GM19025 (cell line): ENCODE measurements around the gene MOB3A.
"Not testable (repeated sequence)": the region's sequence is repeated elsewhere in the genome, so short reads cannot be mapped to it uniquely, and the experiment has no call there.

Experiments used
- ATAC-seq: cut with Tn5 transposase; IDR thresholded peaks from one replicate; pipeline ENCODE4 v1.9.1; 2021; ENCODE audit warnings: mild to moderate bottlenecking, low read depth, moderate library complexity; ENCODE audit not compliant: unreplicated experiment

The MOB3A gene

DNA sequence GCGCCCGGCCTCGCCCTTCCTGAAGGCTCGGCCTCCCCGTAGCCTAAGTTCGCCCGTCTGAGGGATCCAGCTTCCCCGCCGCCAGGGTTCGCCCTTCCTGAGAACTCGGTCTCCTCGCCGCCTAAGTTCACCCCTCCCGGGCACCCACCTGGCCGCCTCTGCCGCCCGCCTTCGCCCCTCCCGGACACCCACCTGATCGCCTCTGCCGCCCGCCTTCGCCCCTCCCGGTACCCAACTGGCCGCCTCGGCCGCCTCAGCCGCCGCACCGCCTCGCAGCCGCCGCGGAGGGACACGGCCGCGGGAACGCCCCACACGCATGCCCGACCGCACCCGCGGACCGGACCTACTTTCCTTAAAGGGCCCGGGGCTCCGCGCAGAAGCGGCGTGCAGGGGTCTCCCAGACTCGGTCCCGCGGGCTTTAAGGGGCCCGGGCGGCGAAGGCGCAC, at the start of gene MOB3A:
Gene MOB3A (minus strand): TSS at position 293 of the 446 bp plus-strand sequence. CDS start 17,766 bp downstream, outside the sequence.
- peak; percentile 37 for ATAC-seq

DNA sequence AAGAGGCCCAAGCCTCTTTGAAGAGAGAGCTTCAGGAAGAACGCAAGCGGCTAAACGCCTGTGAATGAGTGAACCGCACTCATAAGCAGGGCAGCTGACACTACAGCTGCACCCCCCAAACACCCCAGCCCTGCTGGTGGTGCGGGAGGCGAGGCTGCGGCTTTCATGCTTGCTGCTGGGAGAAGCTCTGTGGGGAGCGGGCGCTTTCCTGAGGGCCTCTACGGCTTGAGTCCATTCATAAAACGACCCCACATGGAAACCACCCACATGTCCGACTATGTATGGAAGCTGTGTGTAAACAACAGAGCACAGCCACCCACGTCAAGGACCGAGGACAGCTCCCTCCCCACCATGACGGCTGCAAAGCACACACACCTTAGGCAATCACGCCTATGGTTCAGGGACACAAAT, 49.7 kb upstream of the MOB3A start:
- no peak for ATAC-seq

DNA sequence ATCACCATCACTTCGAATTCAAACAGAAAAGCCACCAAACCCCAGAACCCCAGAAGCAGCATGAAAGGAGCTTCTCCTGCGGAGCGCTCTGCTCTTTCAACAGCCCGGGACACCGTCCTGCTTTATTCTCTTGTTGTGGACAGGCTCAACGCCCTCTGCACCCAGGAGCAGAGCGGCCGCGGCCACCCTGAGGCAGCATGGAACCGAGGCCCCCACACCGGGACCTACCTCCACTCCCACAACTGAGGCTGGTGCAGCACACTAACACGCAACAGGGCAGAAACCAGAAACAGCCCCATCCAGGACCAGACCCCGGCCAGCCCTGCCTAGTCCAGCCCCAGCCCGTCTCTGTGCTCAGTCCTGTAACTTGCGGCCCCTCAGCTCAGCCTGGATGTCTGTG, 48.1 kb upstream of the MOB3A start:
- no peak for ATAC-seq

DNA sequence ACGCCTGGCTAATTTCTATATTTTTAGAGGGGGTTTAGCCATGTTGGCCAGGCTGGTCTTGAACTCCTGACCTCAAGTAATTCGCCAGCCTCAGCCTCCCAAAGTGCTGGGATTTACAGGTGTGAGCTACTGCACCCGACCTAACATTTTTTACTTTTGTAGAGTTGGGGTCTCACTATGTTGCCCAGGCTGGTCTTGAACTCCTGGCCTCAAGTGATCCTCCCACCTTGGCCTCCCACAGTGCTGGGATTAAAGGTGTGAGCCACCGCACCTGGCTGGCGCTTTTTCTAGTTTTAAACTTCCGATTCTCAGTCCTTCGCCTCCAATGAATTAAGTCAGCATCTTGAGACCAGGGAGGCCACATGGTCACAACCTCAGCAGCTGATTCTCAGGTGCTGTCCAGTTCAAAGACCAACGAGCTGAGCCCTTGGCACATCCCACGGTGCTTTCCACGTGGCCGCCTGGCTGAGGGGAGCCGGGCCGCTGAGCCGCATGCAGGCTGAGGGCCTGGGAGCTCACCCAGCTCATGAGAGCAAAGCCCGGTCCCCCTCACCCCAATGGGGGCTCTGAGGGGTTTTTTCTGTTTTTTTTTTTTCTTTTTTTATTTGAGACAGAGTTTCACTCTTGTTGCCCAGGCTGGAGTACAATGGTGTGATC, 46.2 kb upstream of the MOB3A start:
- no peak for ATAC-seq

DNA sequence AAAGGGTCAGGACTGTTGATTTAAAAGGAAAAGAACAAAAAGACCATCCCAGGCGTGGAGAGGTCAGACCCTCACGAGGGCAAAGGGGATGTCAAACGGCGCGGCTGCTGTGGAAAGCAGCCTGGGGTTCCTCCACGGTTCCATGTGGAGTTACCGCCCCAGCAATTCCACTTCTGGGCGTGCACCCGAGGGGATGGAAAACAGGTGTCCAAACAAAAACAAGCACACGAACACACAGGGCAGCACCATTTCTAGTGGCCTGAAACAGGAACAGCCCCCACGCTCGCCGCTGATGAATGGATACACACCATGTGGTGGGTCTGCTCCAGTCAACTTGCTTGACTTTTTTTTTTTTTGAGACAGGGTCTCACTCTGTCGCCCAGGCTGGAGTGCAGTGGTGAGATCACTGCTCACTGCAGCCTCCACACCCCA, 44.0 kb upstream of the MOB3A start:
- ATAC-seq: no peak

DNA sequence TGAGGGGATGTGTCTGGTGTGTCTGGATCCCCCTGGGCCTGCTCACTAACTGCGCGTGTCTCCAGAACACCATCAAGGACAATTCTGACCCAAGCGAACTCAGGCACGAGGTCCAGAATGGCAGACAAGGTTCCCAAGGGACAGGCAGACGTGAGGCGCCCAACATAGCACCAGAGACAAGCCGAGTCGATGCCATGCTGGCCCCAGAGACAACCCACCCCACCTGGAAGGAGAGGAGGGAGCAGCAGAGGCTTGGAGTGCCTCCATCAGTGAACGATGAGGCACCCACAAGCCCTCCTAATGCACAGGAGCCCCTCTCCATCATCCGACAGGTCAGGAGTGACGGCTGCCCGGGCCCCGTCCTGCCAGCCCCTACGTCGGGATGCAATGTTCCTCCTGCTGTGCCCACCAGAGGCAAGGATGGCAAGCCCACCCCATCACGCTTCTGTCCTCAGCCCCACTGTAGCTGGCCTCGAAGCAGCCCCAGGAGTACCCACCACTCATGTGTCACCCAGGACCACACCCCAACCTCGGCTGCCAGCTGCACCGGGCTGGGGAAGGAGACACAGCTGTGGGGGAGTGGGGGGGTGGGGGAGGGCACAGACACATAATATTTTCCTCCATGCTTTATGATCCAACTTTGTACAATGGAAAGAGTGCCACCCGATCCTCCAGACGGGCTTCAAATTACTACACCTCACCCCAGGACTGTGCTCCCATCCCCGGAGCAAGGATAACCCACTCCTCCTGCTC, 43.4 kb upstream of the MOB3A start:
- no peak for ATAC-seq

DNA sequence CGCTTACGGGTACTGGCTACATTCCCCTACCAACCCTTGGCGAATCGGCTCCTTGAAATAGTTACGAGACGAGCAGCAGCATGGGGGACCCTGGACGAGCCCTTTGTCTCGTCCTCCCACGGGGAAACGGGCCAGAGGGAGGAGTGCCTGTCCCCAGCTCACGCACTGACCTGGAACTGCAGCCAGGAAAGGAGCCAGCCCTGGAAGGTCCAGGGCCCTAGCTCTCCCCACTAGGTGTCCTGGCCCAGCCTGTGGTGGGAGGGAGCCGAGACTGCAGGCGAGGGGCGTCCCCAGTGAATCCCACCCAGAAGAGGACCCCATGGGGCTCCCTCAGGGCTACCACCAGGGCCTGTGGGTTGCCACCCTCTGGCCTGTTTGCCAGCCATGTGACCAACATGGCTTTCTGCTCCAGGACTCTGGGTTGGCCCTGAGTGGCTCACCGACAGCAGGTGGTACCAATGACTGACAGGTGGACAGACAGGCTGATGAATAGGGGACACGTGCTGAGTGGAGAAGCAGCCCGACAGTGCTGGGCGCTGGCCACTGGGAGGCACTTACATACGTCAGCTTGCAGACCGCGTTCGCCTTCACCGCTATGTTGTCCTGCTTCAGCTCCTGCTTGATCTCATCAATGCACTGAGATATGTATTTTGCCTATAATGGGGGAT, 42.1 kb upstream of the MOB3A start:
- no peak for ATAC-seq

DNA sequence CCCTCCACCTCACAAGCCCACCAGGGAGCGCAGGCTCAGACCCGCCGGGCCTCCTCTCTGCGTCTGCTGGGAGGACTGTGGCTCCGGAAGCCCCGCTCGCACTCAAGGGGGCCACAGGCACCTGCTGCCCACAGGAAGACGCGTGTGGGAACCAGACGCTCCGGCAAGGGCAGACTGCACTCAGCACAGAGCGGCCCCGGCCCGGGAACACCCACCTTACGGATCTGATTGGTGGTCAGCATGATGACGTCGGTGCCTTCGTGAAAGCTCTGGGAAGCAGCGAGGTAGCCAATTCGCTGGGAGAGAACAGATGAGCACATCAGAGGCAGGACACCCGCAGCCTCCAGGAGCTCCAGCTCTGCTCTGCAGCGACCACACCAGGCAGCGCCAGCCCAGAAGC, 40.7 kb upstream of the MOB3A start:
- no peak for ATAC-seq

DNA sequence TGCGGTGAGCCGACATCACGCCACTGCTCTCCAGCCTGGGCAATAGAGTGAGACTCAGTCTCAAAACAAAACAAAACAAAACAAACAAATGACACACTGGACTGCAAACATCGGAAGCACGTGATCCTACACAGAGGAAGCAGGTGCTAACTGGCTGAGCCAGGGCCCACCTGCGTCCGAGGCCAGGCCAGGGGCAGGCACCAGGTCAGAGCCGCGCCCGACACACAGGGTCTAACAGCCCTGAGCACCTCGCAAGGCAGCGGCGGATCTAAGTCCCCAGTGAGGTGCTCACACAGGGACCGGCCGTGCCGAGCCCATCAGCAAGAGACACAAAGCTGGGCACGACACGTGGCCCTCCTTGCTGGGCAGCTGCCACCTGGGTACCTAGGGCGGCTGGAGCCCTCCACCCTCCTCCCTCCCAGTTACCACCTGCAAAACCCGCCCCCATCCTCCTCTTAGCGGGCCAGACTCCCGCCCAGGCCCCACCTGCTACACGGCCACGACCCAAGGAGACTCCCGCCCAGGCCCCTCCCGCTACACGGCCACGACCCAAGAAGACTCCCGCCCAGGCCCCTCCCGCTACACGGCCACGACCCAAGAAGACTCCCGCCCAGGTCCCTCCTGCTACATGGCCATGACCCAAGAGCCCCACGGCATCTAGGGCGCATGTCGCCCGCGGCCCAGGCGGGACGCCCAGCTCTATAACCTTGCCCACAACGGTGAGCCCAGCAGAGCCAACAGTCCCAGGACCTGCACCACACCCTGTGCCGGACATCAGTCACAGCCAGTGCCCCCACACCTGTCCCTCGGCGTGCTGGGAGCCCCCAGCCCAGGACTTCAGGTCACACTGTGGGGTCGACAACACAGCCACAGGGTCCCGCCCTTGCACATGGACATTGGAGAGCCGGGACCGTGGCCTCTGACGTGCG, 39.6 kb upstream of the MOB3A start:
- ATAC-seq: no peak

DNA sequence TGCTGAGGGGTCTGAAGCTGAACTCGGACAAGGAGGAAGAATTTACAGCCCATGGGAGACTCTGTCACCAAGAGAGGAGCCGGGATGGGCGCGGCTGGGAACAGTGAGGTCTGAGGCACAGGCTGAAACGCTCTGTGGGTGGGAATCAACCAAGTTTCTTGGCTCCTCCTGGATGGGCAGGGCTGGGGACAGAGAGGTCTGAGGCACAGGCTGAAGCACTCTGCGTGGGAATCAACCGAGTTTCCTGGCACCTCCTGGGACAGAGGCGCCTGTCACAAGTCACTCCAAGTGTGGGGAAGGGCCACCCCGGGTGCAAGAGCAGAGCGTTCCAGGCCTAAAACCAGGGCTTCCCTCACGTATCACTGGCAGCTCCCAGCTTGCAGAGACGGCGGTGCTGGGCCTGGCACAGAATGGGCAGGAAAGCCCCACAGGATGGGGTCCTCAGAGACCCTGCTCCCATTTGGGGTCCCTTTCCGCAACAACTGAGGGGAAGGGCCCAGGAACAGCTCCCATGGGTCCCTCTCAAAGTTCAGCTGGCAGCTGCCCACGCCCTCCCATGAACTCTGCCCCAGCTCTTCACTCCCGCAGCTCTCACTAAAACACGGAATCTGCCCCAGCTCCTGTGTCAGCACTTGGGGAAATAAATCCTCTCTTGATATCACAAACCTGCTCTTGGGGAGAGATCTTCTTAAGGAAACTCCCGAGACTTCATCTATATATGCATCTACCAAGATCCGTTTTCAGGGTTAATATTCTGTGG, 36.8 kb upstream of the MOB3A start:
- no peak for ATAC-seq

DNA sequence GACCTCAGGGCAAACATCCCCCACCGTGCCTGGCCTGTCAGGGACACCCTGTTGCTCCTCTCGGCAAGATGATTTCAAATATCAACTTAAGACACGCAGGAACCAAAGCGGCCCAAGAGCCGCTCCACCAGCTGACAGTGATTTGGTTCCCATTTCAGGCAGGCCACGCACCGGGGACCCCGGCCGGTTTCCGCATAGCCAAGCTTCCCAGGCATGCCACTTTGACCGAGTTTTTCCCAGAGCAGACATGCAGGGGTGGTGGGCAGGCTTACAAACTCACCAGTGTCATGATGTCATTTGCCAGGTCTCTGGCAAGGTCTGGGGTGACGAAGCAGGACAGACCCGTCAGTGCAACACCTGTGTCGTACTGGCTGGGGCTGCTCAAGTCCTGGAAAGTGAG, 36.1 kb upstream of the MOB3A start:
- no peak for ATAC-seq

DNA sequence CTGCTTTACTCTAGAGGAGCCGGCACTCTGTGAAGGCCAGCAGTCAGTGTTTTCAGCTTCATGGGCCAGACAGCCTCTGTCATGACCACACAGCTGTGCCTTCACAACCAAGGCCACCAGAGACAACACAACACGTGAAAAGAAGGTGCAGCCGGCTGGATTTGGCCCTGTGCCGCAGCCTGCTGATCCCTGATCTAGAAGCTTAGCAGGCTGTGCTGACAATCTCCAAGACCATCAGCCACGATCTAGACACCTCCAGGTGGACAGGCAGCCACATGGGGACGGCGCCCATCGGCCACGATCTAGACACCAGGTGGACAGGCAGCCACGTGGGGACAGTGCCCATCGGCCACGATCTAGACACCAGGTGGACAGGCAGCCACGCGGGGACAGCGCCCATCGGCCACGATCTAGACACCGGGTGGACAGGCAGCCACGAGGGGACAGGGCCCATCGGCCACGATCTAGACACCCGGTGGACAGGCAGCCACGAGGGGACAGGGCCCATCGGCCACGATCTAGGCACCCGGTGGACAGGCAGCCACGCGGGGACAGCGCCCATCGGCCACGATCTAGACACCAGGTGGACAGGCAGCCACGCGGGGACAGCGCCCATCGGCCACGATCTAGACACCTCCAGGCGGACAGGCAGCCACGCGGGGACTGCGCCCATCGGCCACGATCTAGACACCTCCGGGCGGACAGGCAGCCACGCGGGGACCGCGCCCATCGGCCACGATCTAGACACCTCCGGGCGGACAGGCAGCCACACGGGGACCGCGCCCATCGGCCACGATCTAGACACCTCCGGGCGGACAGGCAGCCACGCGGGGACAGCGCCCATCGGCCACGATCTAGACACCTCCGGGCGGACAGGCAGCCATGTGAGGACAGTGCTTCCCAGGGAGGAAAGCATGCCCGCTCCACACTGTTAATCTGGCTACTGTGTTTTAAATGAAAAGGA, 35.2 kb upstream of the MOB3A start:
- not testable (repeated sequence) for ATAC-seq

DNA sequence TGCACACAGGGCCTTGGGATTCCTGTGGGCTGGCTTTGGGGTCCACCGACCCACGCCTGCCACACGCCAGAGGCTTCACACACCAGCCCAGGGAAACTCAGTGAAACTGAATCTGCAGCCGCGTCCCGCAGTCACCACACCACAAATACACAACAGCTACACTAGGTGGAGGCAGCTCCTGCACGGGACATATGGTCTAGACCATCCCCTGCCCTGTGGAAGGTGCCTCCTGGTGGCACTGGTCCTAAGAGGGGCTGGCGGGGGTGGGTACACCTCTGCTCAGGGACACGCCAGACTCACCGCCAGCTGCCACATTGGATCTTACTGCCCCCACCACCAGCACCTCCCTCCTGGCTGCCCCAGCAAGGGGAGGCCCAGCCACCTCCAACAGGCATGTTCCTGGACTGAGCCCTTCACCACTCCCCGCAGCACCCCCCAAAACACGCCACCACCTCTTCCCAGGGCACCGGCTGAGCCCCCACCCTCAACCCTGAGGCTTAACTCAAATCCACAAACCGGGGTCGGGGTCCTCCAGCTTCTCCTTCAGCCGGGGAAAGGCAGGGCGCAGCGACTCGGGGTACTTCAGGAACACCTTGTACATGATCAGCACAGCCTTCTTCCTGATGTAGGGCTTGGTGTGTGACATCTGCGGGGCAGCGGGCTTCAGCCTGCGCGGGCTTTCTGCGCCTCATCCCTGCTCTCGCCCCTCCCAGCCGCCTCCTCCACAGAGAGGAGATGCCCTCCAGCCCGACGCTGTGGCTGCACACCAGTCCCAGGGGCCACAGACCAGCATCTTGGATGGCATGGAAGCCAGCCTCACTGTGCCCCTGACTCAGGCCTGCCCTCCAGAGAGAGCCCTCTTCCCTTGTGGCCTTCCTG, 34.0 kb upstream of the MOB3A start:
- ATAC-seq: no peak

DNA sequence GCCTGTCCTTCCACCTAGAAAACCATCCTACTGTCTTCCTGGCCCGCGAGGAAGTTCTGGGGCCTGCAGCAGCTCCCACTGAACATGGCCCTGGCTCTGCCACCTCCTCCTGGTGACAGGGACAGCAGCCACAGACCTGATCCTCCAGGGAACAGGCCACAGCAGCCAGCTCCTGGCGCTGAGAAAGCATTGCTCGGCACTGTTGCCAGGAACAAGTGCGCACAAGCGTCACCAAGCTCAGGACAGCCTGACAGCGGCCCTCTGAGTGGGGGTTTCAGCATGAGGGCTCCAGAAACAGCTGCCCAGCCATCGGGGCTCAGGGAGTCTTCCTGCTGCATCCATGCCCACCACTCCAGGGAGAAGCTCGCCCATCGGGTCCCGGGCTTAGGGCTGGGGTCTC, 33.4 kb upstream of the MOB3A start:
- ATAC-seq: no peak

DNA sequence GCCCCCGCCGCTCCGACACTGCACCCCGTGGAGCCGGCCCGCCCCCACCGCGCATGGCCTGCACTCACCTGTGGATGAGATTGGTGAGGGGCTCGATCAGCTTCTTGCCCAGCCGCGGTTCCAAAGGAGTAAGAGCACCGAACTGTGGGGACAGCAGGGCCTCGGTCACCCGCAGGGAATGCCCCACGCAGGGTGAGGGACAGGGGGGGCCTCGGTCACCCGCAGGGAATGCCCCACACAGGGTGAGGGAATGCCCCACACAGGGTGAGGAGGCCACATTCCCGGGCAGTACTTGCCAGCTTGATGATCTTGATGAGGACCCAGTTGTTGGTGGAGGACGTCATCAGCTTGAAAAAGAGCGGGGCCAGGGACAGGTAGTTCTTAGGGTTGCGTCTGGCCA, 32.9 kb upstream of the MOB3A start:
- no peak for ATAC-seq

DNA sequence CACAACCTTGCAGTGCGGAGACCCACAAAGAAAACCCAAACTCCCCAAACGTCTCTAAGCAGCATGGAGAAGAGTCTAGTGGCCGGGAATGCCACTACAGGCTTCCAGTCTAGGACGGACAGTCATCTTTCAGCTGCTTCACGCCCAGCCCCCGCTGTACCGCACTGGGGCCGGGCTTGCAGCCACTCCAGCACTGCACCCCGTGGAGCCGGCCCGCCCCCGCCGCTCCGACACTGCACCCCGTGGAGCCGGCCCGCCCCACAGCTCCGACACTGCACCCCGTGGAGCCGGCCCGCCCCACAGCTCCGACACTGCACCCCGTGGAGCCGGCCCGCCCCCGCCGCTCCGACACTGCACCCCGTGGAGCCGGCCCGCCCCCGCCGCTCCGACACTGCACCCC, 32.1 kb upstream of the MOB3A start:
- not testable (repeated sequence) for ATAC-seq

DNA sequence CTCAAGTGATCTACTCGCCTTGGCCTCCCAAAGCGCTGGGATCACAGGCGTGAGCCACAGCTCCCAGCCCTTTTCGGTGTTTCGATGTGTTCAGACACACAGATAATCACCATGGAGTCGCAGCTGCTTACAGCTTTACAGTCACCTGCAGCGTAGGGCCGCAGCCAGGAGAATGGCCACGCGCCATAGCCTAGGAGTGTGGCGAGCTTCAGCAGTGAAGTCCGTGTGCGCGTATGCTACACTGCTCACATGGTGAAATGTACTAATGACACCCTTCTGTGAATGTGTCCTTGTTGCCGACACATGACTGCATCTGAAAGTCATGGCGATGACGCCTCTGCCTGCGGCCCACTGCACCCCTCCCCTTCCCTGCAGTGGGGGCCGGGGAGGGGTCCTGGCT, 31.6 kb upstream of the MOB3A start:
- ATAC-seq: no peak
